IPS-NIHi7 (cell line): ENCODE results near the gene MIP.
"Not testable (repeated sequence)": the region's sequence is repeated elsewhere in the genome, so short reads cannot be mapped to it uniquely, and the experiment has no call there.

Experiments
- DNase-seq: peaks from one replicate; pipeline ENCODE4 v3.0.0; 2012; ENCODE audit warnings: mixed read lengths; ENCODE audit errors: extremely low spot score

Gene MIP

DNA sequence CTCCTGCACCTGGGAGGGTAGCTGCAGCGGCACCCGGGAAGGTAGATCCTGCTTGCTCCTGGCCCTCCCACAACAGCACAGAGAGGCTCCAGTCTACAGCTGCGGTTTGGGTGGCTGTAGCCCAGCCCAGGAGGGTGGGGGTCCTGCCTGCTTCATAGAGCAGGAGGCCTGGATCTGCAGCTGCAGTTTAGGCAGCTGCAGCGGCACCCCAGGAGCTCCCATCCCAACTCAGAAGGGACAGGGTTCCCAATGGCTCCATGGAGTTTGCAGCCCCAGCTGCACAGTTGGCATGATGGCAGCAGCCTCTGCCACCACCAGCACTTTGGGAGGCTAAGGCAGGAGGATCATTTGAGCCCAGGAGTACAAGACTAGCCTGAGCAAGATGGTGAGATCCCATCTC, 43.7 kb downstream of the MIP start:
- no peak for DNase-seq

DNA sequence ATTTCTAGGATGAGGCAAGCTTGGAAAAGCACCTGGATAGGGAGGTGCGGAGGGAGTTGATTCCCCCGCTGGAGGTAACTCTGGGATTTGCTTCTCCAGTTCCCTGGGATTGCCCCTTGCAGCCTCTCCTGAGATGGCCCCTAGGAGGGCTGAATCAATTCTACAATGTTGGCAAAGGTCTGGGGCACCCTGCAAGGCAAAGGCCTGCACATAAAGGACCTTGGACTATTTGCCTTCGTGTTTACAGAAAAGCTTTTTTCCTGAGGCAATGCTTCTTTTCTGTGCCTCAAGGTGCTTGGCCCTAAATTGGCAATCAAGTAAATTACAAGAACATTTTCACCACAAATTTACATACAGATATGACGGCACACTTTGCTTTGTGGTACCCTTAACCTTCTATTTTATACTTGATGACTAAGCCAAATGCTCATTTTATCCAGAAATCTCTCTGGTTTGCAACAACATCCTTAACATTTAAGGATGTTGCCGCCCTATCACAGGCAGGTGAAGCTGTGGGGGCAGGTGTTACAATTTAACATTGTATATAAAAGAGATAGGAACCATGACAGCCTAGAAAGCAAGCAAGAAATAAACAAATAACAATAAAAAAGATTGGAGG, 45.5 kb downstream of the MIP start:
- DNase-seq: no peak

GRCh38 chr12:56404227-56404626, 50.2 kb downstream of the MIP start:
- not testable (repeated sequence) for DNase-seq

DNA sequence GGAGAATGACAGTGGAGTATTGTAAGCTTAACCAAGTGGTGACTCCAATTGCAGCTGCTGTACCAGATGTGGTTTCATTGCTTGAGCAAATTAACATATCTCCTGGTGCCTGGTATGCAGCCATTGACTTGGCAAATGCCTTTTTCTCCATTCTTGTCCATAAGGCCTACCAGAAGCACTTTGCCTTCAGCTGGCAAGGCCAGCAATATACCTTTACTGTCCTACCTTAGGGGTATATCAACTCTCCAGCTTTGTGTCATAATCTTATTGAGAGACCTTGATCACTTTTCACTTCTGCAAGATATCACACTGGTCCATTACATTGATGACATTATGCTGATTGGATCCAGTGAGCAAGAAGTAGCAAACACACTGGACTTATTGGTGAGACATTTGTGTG, 52.8 kb downstream of the MIP start:
- DNase-seq: not testable (repeated sequence)

GRCh38 chr12:56401125-56401524, 53.3 kb downstream of the MIP start:
- not testable (repeated sequence) for DNase-seq
